ENCODE data around the gene DPYD. TPM values are rescaled to one million over a fixed set of nuclear protein-coding genes. Genes with fewer than 3 reads are reported as not detected.

Gene DPYD
- total RNA-seq, 1 experiment from 2014 or later: 7.0 TPM

- CTCF ChIA-PET: no interaction called here
- POLR2A ChIA-PET: no interaction called here
- BruUV-seq (replicated peaks): no TSS peak
These were observed 719.2 kb downstream of the DPYD start for GRCh38 chr1:97201641-97202040.

GRCh38 chr1:97200595-97200994 lies 720.2 kb downstream of the DPYD start:
- H3K27me3 ChIP-seq (replicated peaks; ENCODE audit: control insufficient read depth, insufficient read depth, low read length): no peaks in the 10 kb centered on the region
- H3K9me3 ChIP-seq: no peaks in the 10 kb centered on the region
- Mint-ChIP-seq H3K9me3 (ENCODE audit: unreplicated experiment) (no peaks in the 10 kb centered on the region), H3K27ac (ENCODE audit: unreplicated experiment) (no peak overlapping the region), H3K27me3 (ENCODE audit: insufficient read depth, unreplicated experiment) (no peaks in the 10 kb centered on the region), H3K4me1 (ENCODE audit: low read depth, unreplicated experiment) (no peaks in the 10 kb centered on the region), H3K4me3 (ENCODE audit: unreplicated experiment) (no peak overlapping the region), H3K36me3 (ENCODE audit: insufficient read depth, unreplicated experiment) (no peaks in the 10 kb centered on the region)
- H3K4me3 ChIP-seq (ENCODE audit: low read depth, low read length): no peak overlapping the region
- ChIA-PET POLR2A (no interaction called here), CTCF (no interaction called here)
- no peak for DNase-seq
- no peaks in the 10 kb centered on the region for H3K36me3 ChIP-seq (ENCODE audit: control insufficient read depth, insufficient read depth, low read length)
- no peak for TF ChIP-seq CTCF (IDR thresholded peaks at IDR 0.05; ENCODE audit: insufficient read depth in 1 of 2, low read depth in 1 of 2, low read length in 1 of 2, severe bottlenecking in 1 of 2, unreplicated experiment in 1 of 2)
- intact Hi-C loops (cut with micrococcal nuclease; ENCODE audit: unreplicated experiment): no loop called here
- no peaks in the 10 kb centered on the region for H3K4me1 ChIP-seq
- BruUV-seq (replicated peaks): no TSS peak

More at GRCh38 chr1:97201641-97202040, 719.2 kb downstream of the DPYD start:
- Histone ChIP-seq H3K9me3 (no peaks in the 10 kb centered on the region), H3K4me3 (ENCODE audit: low read depth, low read length) (no peak overlapping the region), H3K27me3 (replicated peaks; ENCODE audit: control insufficient read depth, insufficient read depth, low read length) (no peaks in the 10 kb centered on the region), H3K36me3 (ENCODE audit: control insufficient read depth, insufficient read depth, low read length) (no peaks in the 10 kb centered on the region), H3K4me1 (no peaks in the 10 kb centered on the region)
- Mint-ChIP-seq H3K36me3 (ENCODE audit: insufficient read depth, unreplicated experiment) (no peaks in the 10 kb centered on the region), H3K4me1 (ENCODE audit: low read depth, unreplicated experiment) (no peaks in the 10 kb centered on the region), H3K9me3 (ENCODE audit: unreplicated experiment) (no peaks in the 10 kb centered on the region), H3K4me3 (ENCODE audit: unreplicated experiment) (no peak overlapping the region), H3K27ac (ENCODE audit: unreplicated experiment) (no peak overlapping the region), H3K27me3 (ENCODE audit: insufficient read depth, unreplicated experiment) (no peaks in the 10 kb centered on the region)
- no peak for TF ChIP-seq CTCF (IDR thresholded peaks at IDR 0.05; ENCODE audit: insufficient read depth in 1 of 2, low read depth in 1 of 2, low read length in 1 of 2, severe bottlenecking in 1 of 2, unreplicated experiment in 1 of 2)
- intact Hi-C loops (cut with micrococcal nuclease; ENCODE audit: unreplicated experiment): no loop called here
- no peak for DNase-seq

GRCh38 chr1:97196825-97197516 lies 723.9 kb downstream of the DPYD start:
- no peak for TF ChIP-seq CTCF (IDR thresholded peaks at IDR 0.05; ENCODE audit: insufficient read depth in 1 of 2, low read depth in 1 of 2, low read length in 1 of 2, severe bottlenecking in 1 of 2, unreplicated experiment in 1 of 2)
- no peaks in the 10 kb centered on the region for H3K27me3 ChIP-seq (replicated peaks; ENCODE audit: control insufficient read depth, insufficient read depth, low read length)
- Mint-ChIP-seq H3K27ac (ENCODE audit: unreplicated experiment) (no peak overlapping the region), H3K9me3 (ENCODE audit: unreplicated experiment) (no peaks in the 10 kb centered on the region), H3K36me3 (ENCODE audit: insufficient read depth, unreplicated experiment) (no peaks in the 10 kb centered on the region), H3K4me1 (ENCODE audit: low read depth, unreplicated experiment) (no peaks in the 10 kb centered on the region), H3K27me3 (ENCODE audit: insufficient read depth, unreplicated experiment) (no peaks in the 10 kb centered on the region), H3K4me3 (ENCODE audit: unreplicated experiment) (no peak overlapping the region)
- no peaks in the 10 kb centered on the region for H3K36me3 ChIP-seq (ENCODE audit: control insufficient read depth, insufficient read depth, low read length)
- no peaks in the 10 kb centered on the region for H3K9me3 ChIP-seq
- ChIA-PET CTCF (no interaction called here), POLR2A (no interaction called here)
- no TSS peak for BruUV-seq (replicated peaks)
- no peak for DNase-seq
- intact Hi-C loops (cut with micrococcal nuclease; ENCODE audit: unreplicated experiment): no loop called here
- H3K4me3 ChIP-seq (ENCODE audit: low read depth, low read length): no peak overlapping the region
- H3K4me1 ChIP-seq: peaks cover 6% of the 10 kb centered on the region; the same call in 1 of the 2 replicates
